K562 (cell line): ENCODE results near the gene FEN1. TPM values are rescaled to one million over a fixed set of nuclear protein-coding genes. Genes with fewer than 3 reads are reported as not detected.
A peak's percentile ranks its signal among the peaks of the same experiment; 100 is the strongest.

Experiments used
- ATAC-seq: fragments of 200-7000 bp; cut with Tn5 transposase; 3 replicates; pipeline ENCODE4 v1.9.1; 2020; ENCODE audit warnings: moderate library complexity
- BruUV-seq: library from RNA; stranded (reverse); fragments of 400-500 nt; replicated peaks from 2 replicates; lab custom pipeline; 2021; lab: Mats Ljungman, UMichigan
- CTCF ChIA-PET: fragments of 300-600 bp; formaldehyde crosslinking; extraction: SDS; loops from one replicate; lab custom pipeline; 2021; ENCODE audit warnings: low intra/inter-chr PET ratio; lab: Yijun Ruan, JAX
- POLR2A ChIA-PET: fragments of 300-600, 350-650 bp; sonication (Branson Sonifier 250); formaldehyde crosslinking; extraction: SDS; loops from one replicate; lab custom pipeline; 2021; ENCODE audit warnings: antibody characterized with exemption, inconsistent platforms; lab: Yijun Ruan, JAX
- DNase-seq, 4 experiments: peaks; one replicate each; pipeline versions ENCODE4 v3.0.0 to v3.0.0-alpha.2; 2011 to 2018; ENCODE audit warnings: low spot score in 3 of 4, mixed read lengths in 3 of 4; ENCODE audit errors: extremely low read depth in 1 of 4
- FAIRE-seq: peaks from 2 replicates; lab custom pipeline; 2011; peaks lifted over from hg19 to GRCh38; lab: Jason Lieb, UNC
- H2AFZ ChIP-seq: 2 replicates; pipeline ENCODE4 v1.6.0; 2011; ENCODE audit warnings: low read depth, low read length, control low read depth, inconsistent platforms
- H3K27ac ChIP-seq: fragments of 200-600 bp; 3 replicates; pipeline ENCODE4 v1.8.0; 2011; ENCODE audit warnings: low read depth, mild to moderate bottlenecking, control low read depth, inconsistent platforms, low read length, moderate library complexity, mixed read lengths; ENCODE audit errors: extremely low read depth
- H3K27me3 ChIP-seq, 2 experiments: fragments of 300-600 bp in 1 of 2; 2 replicates in 1 of 2; 3 replicates in 1 of 2; pipeline versions ENCODE4 v1.6.0 to v1.8.0; 2011; ENCODE audit warnings: inconsistent platforms in 2 of 2, low read length in 2 of 2, mild to moderate bottlenecking in 1 of 2, mixed read lengths in 1 of 2, moderate library complexity in 1 of 2; ENCODE audit not compliant: control insufficient read depth in 2 of 2, insufficient read depth in 2 of 2
- H3K36me3 ChIP-seq: fragments of 300-600 bp; 3 replicates; pipeline ENCODE4 v1.8.0; 2011; ENCODE audit warnings: mild to moderate bottlenecking, low read length, inconsistent platforms; ENCODE audit not compliant: control insufficient read depth, insufficient read depth
- H3K4me1 ChIP-seq, 2 experiments: fragments of 200-600 bp in 1 of 2; replicated peaks in 1 of 2; 2 replicates in 1 of 2; 3 replicates in 1 of 2; pipeline versions ENCODE4 v1.5.1 to v1.8.0; 2011; ENCODE audit warnings: inconsistent platforms in 2 of 2, low read length in 2 of 2, mild to moderate bottlenecking in 1 of 2, mixed read lengths in 1 of 2, moderate library complexity in 1 of 2; ENCODE audit not compliant: control insufficient read depth in 2 of 2, insufficient read depth in 2 of 2
- H3K4me2 ChIP-seq: 2 replicates; pipeline ENCODE4 v1.6.1; 2011; ENCODE audit warnings: low read length, control low read depth, inconsistent platforms, mixed read lengths; ENCODE audit not compliant: insufficient read depth
- H3K4me3 ChIP-seq: fragments of 200-600 bp; sonication (generic), shearing (Covaris generic); 2 replicates; pipeline ENCODE4 v1.5.1; 2016; ENCODE audit warnings: control low read depth, inconsistent platforms
- H3K79me2 ChIP-seq: fragments of 200-600 bp; 3 replicates; pipeline ENCODE4 v1.8.0; 2011; ENCODE audit warnings: low read length, inconsistent platforms; ENCODE audit not compliant: control insufficient read depth, insufficient read depth
- H3K9ac ChIP-seq, 2 experiments: 2 replicates each; pipeline versions ENCODE4 v1.6.0 to v1.6.1; 2011; ENCODE audit warnings: low read depth in 2 of 2, low read length in 2 of 2, control low read depth in 1 of 2, inconsistent platforms in 1 of 2, mild to moderate bottlenecking in 1 of 2, mixed read lengths in 1 of 2; ENCODE audit not compliant: insufficient read depth in 1 of 2
- H3K9me1 ChIP-seq: one replicate; pipeline ENCODE4 v1.6.0; 2011; ENCODE audit warnings: inconsistent platforms, mild to moderate bottlenecking, low read length, moderate library complexity; ENCODE audit not compliant: control insufficient read depth, insufficient read depth
- H3K9me3 ChIP-seq: replicated peaks from 2 replicates; pipeline ENCODE4 v1.5.1; 2011; ENCODE audit warnings: low read depth, low read length, inconsistent platforms; ENCODE audit not compliant: control insufficient read depth, insufficient read depth
- H4K20me1 ChIP-seq: replicated peaks from 2 replicates; pipeline ENCODE4 v1.6.1; 2011; ENCODE audit warnings: low read length, inconsistent platforms, mixed read lengths; ENCODE audit not compliant: control insufficient read depth, insufficient read depth
- CREM ChIP-seq: IDR thresholded peaks from 2 replicates; pipeline ENCODE4 v1.6.1; 2014; ENCODE audit warnings: antibody characterized with exemption, low read depth
- E2F3 ChIP-seq: fragments of 250-450 bp; sonication (Bioruptor Pico); IDR thresholded peaks from 2 replicates; pipeline ENCODE4 v1.4.0; 2020; ENCODE audit warnings: mild to moderate bottlenecking
- HNRNPH1 ChIP-seq: fragments of 200-400 bp; formaldehyde crosslinking; optimal IDR thresholded peaks from 2 replicates; pipeline ENCODE3; 2017; ENCODE audit warnings: low read depth, mild to moderate bottlenecking, low read length, moderate library complexity
- MTA3 ChIP-seq: fragments of 450-650 bp; formaldehyde crosslinking; IDR thresholded peaks from 2 replicates; pipeline ENCODE4 v1.6.1; 2017; ENCODE audit warnings: mild to moderate bottlenecking, borderline replicate concordance
- WGBS: fragments of 100-300 bp; shearing (Covaris generic); methylation state at CpG from one replicate; pipeline ENCODE4 v1.1.6; 2016; ENCODE audit warnings: low coverage, mixed read lengths; ENCODE audit not compliant: insufficient coverage; ENCODE audit errors: missing lambda C conversion rate; 5-methylcytosine and 5-hydroxymethylcytosine counted together
- in situ Hi-C: fragments of 300-500 bp; cut with MboI; formaldehyde crosslinking; loops from 4 replicates; pipeline ENCODE4 v1.15.0; 2018; ENCODE audit warnings: inconsistent platforms, mixed read lengths
- intact Hi-C: fragments of 100-400 bp; cut with micrococcal nuclease; formaldehyde crosslinking; loops from 2 replicates; pipeline ENCODE4 v1.14.2; 2022
- polyA plus RNA-seq, 8 experiments: library from polyadenylated mRNA; depleted of rRNA in 4 of 8; stranded (reverse) in 5 of 8; unstranded in 3 of 8; fragments of >200 nt; fragmentation: Nextera tagmentation in 2 of 8; fragmentation: Illumina TruSeq in 1 of 8; extraction: Ambion mirVana in 2 of 8; extraction: Trizol in 1 of 8; gene quantifications; 2 replicates each; pipeline versions ENCODE4 v1.2.1 to v1.2.3, GENCODE V29; 2011 to 2014; ENCODE audit warnings: inconsistent platforms in 1 of 8, missing spikeins in 1 of 8
- total RNA-seq, 7 experiments: library from RNA; depleted of rRNA in 6 of 7; stranded (reverse); fragments of >200 nt in 6 of 7; fragmentation: Illumina TruSeq in 2 of 7; extraction: Trizol in 2 of 7; gene quantifications; 2 replicates each; pipeline versions ENCODE4 v1.2.1 to v1.2.3, GENCODE V29; 2011 to 2021; ENCODE audit warnings: low replicate concordance in 1 of 7
- TF ChIP-seq, protein P1 (sequence below), 2 experiments: fragments of 450-650 bp; formaldehyde crosslinking in 1 of 2; IDR thresholded peaks; 2 replicates each; pipeline versions ENCODE4 v1.4.0 to v1.6.1; 2014 to 2020; ENCODE audit warnings: mild to moderate bottlenecking in 2 of 2, borderline replicate concordance in 1 of 2, low read depth in 1 of 2

The FEN1 gene
- total and polyA plus RNA-seq, 9 of the 15 experiments (the other 6 are each of a cell fraction or from before 2014, with no cell fraction given), result 58.1 to 156 (median 137) TPM

DNA sequence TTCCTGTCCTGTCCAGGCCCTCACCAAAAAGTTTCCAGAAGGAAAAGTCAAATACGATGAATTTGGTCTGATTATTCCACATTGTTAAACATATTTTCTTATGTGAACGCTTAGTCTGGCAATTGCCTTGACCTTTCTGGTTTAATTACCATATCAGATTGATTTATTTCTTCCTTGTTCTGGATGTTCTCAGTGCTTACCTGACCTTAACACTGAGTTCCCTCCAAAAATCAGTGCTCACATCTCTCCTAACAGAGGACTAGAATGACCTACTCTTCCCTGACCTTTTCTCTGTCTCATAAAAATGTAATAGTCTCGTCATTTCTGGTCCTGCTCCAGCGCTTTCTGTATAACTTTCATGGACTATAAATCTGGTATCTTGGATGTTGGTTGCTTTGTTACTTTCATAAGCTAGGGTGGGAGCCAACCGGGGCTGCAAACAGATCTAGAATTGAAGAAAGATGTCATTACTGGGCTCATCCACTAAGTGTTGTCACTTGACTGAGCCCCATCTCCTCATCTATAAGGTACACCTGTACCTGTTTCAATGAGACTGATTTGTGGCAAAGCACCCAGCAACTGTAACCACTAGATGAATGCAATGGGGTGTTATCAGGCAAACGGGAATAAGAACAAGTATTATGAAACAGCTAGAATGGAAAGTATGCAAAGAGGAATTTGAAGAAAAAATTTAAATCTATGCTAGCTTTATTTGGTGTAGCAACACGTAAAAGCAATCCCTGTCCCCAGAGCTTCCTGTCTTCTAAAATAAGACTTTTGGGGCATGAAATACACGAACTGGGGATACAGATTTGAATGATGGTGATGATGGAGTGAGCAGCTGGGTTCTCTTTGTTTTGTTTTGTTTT is 37.8 kb downstream of the FEN1 start:
- Histone ChIP-seq H3K9me3 (no peaks in the 10 kb centered on the region), H2AFZ (no peak overlapping the region), H3K27me3 (no peaks in the 10 kb centered on the region), H3K4me3 (no peak overlapping the region), H3K4me1 (peaks cover 22 to 48% of the 10 kb centered on the region in 2 experiments), H3K9me1 (peaks cover 10% of the 10 kb centered on the region), H3K79me2 (peaks cover 14% of the 10 kb centered on the region; the same call in 2 of the 3 replicates), H4K20me1 (no peaks in the 10 kb centered on the region), H3K9ac (no peak overlapping the region), H3K27ac (no peak overlapping the region), H3K36me3 (no peaks in the 10 kb centered on the region), H3K4me2 (no peak overlapping the region)
- FAIRE-seq (no peak), DNase-seq (no peak), ATAC-seq (no peak)
- no TSS peak for BruUV-seq
- in situ Hi-C loops, result no loop called here
- CTCF ChIA-PET, result no interaction called here
- WGBS, result 44% methylated on average over 8 of the region's 8 CpGs
- intact Hi-C loops, result no loop called here
- POLR2A ChIA-PET, result interaction anchor here (0.7 to 2.1 kb wide), 5 partner anchors 10 to 293 kb away, joined by 3 to 10 read pairs (median 5); partner anchors contain the start of genes FADS1 and INCENP
- no peak for TF ChIP-seq HNRNPH1

DNA sequence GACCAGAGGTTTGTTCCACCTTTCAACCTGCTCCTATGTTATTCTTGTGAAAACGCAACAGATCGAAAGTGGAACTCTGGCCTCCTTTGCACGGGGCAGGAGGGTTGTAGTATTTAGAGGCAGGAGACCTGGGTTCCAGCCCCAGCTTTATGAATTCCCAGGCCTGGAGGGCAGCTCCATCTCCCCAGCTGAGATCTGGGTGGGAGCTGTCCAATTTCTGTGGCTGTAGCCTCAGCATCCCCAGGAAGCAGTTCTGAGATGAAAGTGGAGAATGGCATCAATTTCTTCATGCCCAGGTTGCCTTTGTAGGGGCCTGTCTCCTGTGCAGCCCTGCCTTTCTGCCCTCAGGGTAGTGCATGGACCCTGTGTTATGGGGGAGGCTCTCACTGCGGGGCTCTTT is 39.5 kb downstream of the FEN1 start:
- FAIRE-seq (no peak), ATAC-seq (no peak), DNase-seq (no peak)
- H3K9ac ChIP-seq, result peak overlapping the region in 1 of 2 experiments; percentile 93; a peak in 1 of 4 replicates
- no peak overlapping the region for H2AFZ ChIP-seq
- BruUV-seq, result no TSS peak
- WGBS, result 73% methylated on average over 4 of the region's 4 CpGs
- peak overlapping the region; percentile 11; the same call in 1 of the 3 replicates for H3K27ac ChIP-seq
- no peak overlapping the region for H3K4me3 ChIP-seq
- peaks cover 10% of the 10 kb centered on the region for H3K9me1 ChIP-seq
- H3K36me3 ChIP-seq, result no peaks in the 10 kb centered on the region
- TF ChIP-seq, protein P1, sequence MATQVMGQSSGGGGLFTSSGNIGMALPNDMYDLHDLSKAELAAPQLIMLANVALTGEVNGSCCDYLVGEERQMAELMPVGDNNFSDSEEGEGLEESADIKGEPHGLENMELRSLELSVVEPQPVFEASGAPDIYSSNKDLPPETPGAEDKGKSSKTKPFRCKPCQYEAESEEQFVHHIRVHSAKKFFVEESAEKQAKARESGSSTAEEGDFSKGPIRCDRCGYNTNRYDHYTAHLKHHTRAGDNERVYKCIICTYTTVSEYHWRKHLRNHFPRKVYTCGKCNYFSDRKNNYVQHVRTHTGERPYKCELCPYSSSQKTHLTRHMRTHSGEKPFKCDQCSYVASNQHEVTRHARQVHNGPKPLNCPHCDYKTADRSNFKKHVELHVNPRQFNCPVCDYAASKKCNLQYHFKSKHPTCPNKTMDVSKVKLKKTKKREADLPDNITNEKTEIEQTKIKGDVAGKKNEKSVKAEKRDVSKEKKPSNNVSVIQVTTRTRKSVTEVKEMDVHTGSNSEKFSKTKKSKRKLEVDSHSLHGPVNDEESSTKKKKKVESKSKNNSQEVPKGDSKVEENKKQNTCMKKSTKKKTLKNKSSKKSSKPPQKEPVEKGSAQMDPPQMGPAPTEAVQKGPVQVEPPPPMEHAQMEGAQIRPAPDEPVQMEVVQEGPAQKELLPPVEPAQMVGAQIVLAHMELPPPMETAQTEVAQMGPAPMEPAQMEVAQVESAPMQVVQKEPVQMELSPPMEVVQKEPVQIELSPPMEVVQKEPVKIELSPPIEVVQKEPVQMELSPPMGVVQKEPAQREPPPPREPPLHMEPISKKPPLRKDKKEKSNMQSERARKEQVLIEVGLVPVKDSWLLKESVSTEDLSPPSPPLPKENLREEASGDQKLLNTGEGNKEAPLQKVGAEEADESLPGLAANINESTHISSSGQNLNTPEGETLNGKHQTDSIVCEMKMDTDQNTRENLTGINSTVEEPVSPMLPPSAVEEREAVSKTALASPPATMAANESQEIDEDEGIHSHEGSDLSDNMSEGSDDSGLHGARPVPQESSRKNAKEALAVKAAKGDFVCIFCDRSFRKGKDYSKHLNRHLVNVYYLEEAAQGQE (IDR thresholded peaks at IDR 0.05; ENCODE audit: borderline replicate concordance), result peak; percentile 36; the same call in 1 of the 2 replicates
- TF ChIP-seq, protein P1 (CRISPR knock-in tag; IDR thresholded peaks at IDR 0.05; ENCODE audit: low read depth), result no peak
- TF ChIP-seq CREM (no peak), E2F3 (CRISPR knock-in tag) (no peak), MTA3 (no peak)
- H3K4me1 ChIP-seq, result peaks cover 40 to 61% of the 10 kb centered on the region in 2 experiments
- H4K20me1 ChIP-seq, result no peaks in the 10 kb centered on the region
- CTCF ChIA-PET, result no interaction called here
- in situ Hi-C loops (no loop called here), intact Hi-C loops (no loop called here)
- no peaks in the 10 kb centered on the region for H3K9me3 ChIP-seq
- H3K79me2 ChIP-seq, result peaks cover 31% of the 10 kb centered on the region; the same call in 2 of the 3 replicates
- POLR2A ChIA-PET, result interaction anchor here (0.6 to 2.1 kb wide), 3 partner anchors 10 to 17 kb away, joined by 3 to 10 read pairs (median 4); no protein-coding TSS in a partner anchor
- no peak overlapping the region for H3K4me2 ChIP-seq
- H3K27me3 ChIP-seq, result no peaks in the 10 kb centered on the region
